Panc1 (cell line): Measurements from ENCODE around the gene GCK. TPM values are rescaled to one million over a fixed set of nuclear protein-coding genes. Genes with fewer than 3 reads are reported as not detected.

Experiments used
- ATAC-seq: fragments of 200-7000 bp; cut with Tn5 transposase; 2 replicates; pipeline ENCODE4 v1.9.1; 2020; ENCODE audit warnings: mild to moderate bottlenecking, moderate library complexity
- BruUV-seq: library from RNA; stranded (reverse); fragments of 400-500 nt; replicated peaks from 2 replicates; lab custom pipeline; 2021; lab: Mats Ljungman, UMichigan
- CTCF ChIA-PET: fragments of 300-600 bp; sonication (Branson Sonifier 250); formaldehyde crosslinking; loops from one replicate; lab custom pipeline; 2022; ENCODE audit warnings: antibody characterized with exemption; lab: Charles Lee
- POLR2A ChIA-PET: fragments of 300-600 bp; sonication (Branson Sonifier 250); formaldehyde crosslinking; loops from one replicate; lab custom pipeline; 2022; ENCODE audit warnings: antibody characterized with exemption; lab: Charles Lee
- DNase-seq: peaks from one replicate; pipeline ENCODE4 v3.0.0-alpha.2; 2010; ENCODE audit warnings: low read depth, low spot score
- H3K27ac ChIP-seq: 2 replicates; pipeline ENCODE4 v1.5.1; 2011; ENCODE audit warnings: mild to moderate bottlenecking, low read length, inconsistent platforms
- H3K27me3 ChIP-seq: fragments of 200-500 bp; sonication (Bioruptor generic); 2 replicates; pipeline ENCODE4 v1.6.0; 2014; ENCODE audit warnings: low read length, inconsistent platforms; ENCODE audit not compliant: control insufficient read depth, insufficient read depth
- H3K36me3 ChIP-seq: fragments of 200-500 bp; sonication (Bioruptor generic); 2 replicates; pipeline ENCODE4 v1.5.1; 2014; ENCODE audit warnings: inconsistent platforms, mild to moderate bottlenecking, low read length, moderate library complexity; ENCODE audit not compliant: control insufficient read depth, insufficient read depth
- H3K4me1 ChIP-seq: 2 replicates; pipeline ENCODE4 v1.5.1; 2011; ENCODE audit warnings: inconsistent platforms, mild to moderate bottlenecking, low read length, moderate library complexity; ENCODE audit not compliant: control insufficient read depth, insufficient read depth
- H3K4me3 ChIP-seq, 2 experiments: 2 replicates each; pipeline ENCODE4 v1.5.1; 2011 to 2012; ENCODE audit warnings: low read depth in 2 of 2, low read length in 2 of 2, mild to moderate bottlenecking in 2 of 2, inconsistent platforms in 1 of 2, moderate library complexity in 1 of 2
- H3K9me3 ChIP-seq: fragments of 200-500 bp; sonication (Bioruptor generic); 2 replicates; pipeline ENCODE4 v1.5.1; 2014; ENCODE audit warnings: low read depth, mild to moderate bottlenecking, inconsistent platforms, low read length, moderate library complexity; ENCODE audit not compliant: control insufficient read depth, insufficient read depth
- POLR2AphosphoS5 ChIP-seq: IDR thresholded peaks from 2 replicates; pipeline ENCODE4 v1.6.1; 2012; ENCODE audit warnings: mild to moderate bottlenecking, low read depth, low read length, moderate library complexity
- SIN3A ChIP-seq: IDR thresholded peaks from 2 replicates; pipeline ENCODE4 v1.6.1; 2012; ENCODE audit warnings: low read depth, mild to moderate bottlenecking, low read length, moderate library complexity, borderline replicate concordance; ENCODE audit not compliant: insufficient read depth
- TCF7L2 ChIP-seq: IDR thresholded peaks from 2 replicates; pipeline ENCODE4 v1.6.1; 2011; ENCODE audit warnings: mild to moderate bottlenecking, low read depth, low read length, inconsistent platforms
- in situ Hi-C: cut with HindIII; loops from 2 replicates; pipeline ENCODE4 v1.10.0; 2016; ENCODE audit warnings: low sequenced_read_pairs, low pct_unique_long_range_greater_than_20kb
- intact Hi-C: fragments of 100-400 bp; cut with micrococcal nuclease; formaldehyde crosslinking; loops from one replicate; pipeline ENCODE4 v1.10.0; 2022; ENCODE audit not compliant: unreplicated experiment
- total RNA-seq: library from RNA; stranded (reverse); gene quantifications from one replicate; pipeline ENCODE4 v1.2.1, GENCODE V29; 2021; ENCODE audit not compliant: unreplicated experiment
- TF ChIP-seq, protein P1 (sequence below), 2 experiments: IDR thresholded peaks; 2 replicates each; pipeline ENCODE4 v1.6.1; 2011 to 2012; ENCODE audit warnings: low read depth in 2 of 2, control low read depth in 1 of 2, low read length in 1 of 2, mild to moderate bottlenecking in 1 of 2, moderate library complexity in 1 of 2; ENCODE audit not compliant: insufficient read depth in 1 of 2
- TF ChIP-seq, protein P2 (sequence below): fragments of 450-650 bp; IDR thresholded peaks from 2 replicates; pipeline ENCODE4 v1.5.1; 2017; ENCODE audit warnings: mild to moderate bottlenecking

Gene GCK
- total RNA-seq, 1 experiment from 2014 or later: 0.36 TPM

DNA sequence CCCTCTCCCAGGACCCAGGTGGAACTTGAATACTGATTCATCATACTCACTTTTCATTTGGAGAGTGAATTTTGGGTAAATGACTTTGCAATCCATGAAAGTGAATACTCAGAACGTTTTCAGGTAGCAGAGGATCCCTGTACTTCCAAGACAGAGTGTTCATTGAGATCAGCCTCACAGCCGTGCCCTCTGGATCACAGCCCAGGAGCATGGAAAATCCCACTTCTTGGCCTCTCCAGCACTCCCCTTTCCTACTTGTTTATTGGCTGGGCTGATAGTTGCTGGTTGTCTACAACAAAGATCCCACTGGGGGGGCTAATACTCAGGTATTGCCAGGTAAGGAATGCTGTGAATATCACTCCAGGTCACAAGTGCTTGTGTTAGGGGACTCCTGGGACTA, 5.9 kb downstream of the GCK start:
- Histone ChIP-seq H3K4me3 (no peak overlapping the region), H3K27ac (peak overlapping the region; percentile 52; the same call in 1 of the 2 replicates), H3K27me3 (no peaks in the 10 kb centered on the region), H3K4me1 (peaks cover 21% of the 10 kb centered on the region), H3K36me3 (no peaks in the 10 kb centered on the region), H3K9me3 (peaks cover 4% of the 10 kb centered on the region; the same call in 1 of the 2 replicates)
- intact Hi-C loops (no loop called here), in situ Hi-C loops (no loop called here)
- ATAC-seq (no peak), DNase-seq (no peak)
- POLR2A ChIA-PET: no interaction called here
- CTCF ChIA-PET: no interaction called here
- BruUV-seq: no TSS peak
- TF ChIP-seq, protein P1, sequence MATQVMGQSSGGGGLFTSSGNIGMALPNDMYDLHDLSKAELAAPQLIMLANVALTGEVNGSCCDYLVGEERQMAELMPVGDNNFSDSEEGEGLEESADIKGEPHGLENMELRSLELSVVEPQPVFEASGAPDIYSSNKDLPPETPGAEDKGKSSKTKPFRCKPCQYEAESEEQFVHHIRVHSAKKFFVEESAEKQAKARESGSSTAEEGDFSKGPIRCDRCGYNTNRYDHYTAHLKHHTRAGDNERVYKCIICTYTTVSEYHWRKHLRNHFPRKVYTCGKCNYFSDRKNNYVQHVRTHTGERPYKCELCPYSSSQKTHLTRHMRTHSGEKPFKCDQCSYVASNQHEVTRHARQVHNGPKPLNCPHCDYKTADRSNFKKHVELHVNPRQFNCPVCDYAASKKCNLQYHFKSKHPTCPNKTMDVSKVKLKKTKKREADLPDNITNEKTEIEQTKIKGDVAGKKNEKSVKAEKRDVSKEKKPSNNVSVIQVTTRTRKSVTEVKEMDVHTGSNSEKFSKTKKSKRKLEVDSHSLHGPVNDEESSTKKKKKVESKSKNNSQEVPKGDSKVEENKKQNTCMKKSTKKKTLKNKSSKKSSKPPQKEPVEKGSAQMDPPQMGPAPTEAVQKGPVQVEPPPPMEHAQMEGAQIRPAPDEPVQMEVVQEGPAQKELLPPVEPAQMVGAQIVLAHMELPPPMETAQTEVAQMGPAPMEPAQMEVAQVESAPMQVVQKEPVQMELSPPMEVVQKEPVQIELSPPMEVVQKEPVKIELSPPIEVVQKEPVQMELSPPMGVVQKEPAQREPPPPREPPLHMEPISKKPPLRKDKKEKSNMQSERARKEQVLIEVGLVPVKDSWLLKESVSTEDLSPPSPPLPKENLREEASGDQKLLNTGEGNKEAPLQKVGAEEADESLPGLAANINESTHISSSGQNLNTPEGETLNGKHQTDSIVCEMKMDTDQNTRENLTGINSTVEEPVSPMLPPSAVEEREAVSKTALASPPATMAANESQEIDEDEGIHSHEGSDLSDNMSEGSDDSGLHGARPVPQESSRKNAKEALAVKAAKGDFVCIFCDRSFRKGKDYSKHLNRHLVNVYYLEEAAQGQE (IDR thresholded peaks at IDR 0.05; ENCODE audit: insufficient read depth in 1 of 2, low read depth in 2 of 2, low read length in 1 of 2): no peak
- TF ChIP-seq TCF7L2 (no peak), POLR2AphosphoS5 (no peak), SIN3A (no peak)
- TF ChIP-seq, protein P2, sequence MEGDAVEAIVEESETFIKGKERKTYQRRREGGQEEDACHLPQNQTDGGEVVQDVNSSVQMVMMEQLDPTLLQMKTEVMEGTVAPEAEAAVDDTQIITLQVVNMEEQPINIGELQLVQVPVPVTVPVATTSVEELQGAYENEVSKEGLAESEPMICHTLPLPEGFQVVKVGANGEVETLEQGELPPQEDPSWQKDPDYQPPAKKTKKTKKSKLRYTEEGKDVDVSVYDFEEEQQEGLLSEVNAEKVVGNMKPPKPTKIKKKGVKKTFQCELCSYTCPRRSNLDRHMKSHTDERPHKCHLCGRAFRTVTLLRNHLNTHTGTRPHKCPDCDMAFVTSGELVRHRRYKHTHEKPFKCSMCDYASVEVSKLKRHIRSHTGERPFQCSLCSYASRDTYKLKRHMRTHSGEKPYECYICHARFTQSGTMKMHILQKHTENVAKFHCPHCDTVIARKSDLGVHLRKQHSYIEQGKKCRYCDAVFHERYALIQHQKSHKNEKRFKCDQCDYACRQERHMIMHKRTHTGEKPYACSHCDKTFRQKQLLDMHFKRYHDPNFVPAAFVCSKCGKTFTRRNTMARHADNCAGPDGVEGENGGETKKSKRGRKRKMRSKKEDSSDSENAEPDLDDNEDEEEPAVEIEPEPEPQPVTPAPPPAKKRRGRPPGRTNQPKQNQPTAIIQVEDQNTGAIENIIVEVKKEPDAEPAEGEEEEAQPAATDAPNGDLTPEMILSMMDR: no peak

DNA sequence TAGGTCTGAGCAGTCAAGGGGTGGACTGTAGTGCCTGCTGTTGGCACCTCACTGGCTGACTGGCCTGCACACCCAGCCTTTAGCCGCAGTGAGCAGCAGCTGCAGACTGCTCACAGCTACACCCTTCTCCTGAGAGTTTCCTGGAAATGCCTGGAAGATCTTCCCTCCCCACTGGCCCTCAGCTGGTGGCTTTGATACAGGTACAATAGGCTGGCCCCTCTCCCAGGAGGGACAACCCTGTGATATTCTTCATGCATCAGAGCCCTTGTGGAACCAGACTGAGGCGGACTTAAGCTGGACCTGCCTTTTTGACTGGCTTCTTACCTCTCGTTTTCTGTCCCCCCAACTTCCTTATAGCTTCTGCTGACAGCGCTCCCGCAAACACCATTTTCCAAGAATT, 6.4 kb downstream of the GCK start:
- Histone ChIP-seq H3K27ac (0 out of 2 replicates have a peak overlapping the region, but pooled peaks have one; percentile 36), H3K4me3 (no peak overlapping the region), H3K27me3 (no peaks in the 10 kb centered on the region), H3K36me3 (no peaks in the 10 kb centered on the region), H3K4me1 (peaks cover 21% of the 10 kb centered on the region), H3K9me3 (peaks cover 4% of the 10 kb centered on the region; the same call in 1 of the 2 replicates)
- ChIA-PET CTCF (no interaction called here), POLR2A (no interaction called here)
- intact Hi-C loops (no loop called here), in situ Hi-C loops (no loop called here)
- TF ChIP-seq SIN3A (no peak), TCF7L2 (no peak), POLR2AphosphoS5 (no peak)
- TF ChIP-seq, protein P1 (IDR thresholded peaks at IDR 0.05; ENCODE audit: insufficient read depth in 1 of 2, low read depth in 2 of 2, low read length in 1 of 2): no peak
- TF ChIP-seq, protein P2: no peak
- BruUV-seq: no TSS peak
- ATAC-seq: no peak
- DNase-seq: no peak
